OCI-LY7 (cell line): ENCODE data around the gene OR5L1.

Experiments used
- CTCF ChIP-seq: fragments of 200-600 bp; sonication (generic); conservative IDR thresholded peaks from 2 replicates; pipeline ENCODE4 v1.5.1; 2014; ENCODE audit warnings: mild to moderate bottlenecking, antibody characterized with exemption, low read length, moderate library complexity, mixed read lengths
- EZH2phosphoT487 ChIP-seq: fragments of 200-600 bp; sonication (generic); IDR thresholded peaks from 2 replicates; pipeline ENCODE4 v1.6.1; 2018; ENCODE audit warnings: low read depth, borderline replicate concordance, mild to moderate bottlenecking, mixed run types, antibody characterized with exemption, low read length, moderate library complexity, mixed read lengths

GRCh38 chr11:55849037-55849436 lies 37.9 kb downstream of the OR5L1 start:
- TF ChIP-seq CTCF (no peak), EZH2phosphoT487 (no peak)
